ENCODE results near the gene LLGL2.

DNA sequence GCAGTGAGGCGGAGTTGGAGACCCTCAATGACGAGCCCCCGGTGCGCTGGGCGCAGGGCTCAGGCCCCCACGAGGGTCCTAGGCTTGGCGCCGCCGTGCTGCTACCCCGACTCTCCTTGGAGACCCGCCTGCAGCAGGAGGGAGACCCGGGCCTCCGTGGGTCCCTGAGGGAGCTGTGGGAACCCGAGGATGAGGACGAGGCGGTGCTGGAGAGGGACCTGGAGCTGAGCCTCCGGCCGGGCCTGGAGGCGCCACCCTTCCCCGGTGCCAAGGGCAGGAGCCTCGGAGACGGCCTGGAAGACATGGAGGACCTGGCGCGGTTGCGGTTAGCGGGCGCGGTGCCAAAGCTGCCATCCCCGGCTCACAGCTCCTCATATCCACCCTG, 64.4 kb downstream of the LLGL2 start:
- TF ChIP-seq, protein P1, sequence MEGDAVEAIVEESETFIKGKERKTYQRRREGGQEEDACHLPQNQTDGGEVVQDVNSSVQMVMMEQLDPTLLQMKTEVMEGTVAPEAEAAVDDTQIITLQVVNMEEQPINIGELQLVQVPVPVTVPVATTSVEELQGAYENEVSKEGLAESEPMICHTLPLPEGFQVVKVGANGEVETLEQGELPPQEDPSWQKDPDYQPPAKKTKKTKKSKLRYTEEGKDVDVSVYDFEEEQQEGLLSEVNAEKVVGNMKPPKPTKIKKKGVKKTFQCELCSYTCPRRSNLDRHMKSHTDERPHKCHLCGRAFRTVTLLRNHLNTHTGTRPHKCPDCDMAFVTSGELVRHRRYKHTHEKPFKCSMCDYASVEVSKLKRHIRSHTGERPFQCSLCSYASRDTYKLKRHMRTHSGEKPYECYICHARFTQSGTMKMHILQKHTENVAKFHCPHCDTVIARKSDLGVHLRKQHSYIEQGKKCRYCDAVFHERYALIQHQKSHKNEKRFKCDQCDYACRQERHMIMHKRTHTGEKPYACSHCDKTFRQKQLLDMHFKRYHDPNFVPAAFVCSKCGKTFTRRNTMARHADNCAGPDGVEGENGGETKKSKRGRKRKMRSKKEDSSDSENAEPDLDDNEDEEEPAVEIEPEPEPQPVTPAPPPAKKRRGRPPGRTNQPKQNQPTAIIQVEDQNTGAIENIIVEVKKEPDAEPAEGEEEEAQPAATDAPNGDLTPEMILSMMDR (IDR thresholded peaks at IDR 0.05): no peak
- TF ChIP-seq ZFX (IDR thresholded peaks at IDR 0.05; ENCODE audit: borderline replicate concordance): no peak

Data from 22Rv1 (cell line).